HL-60 (cell line): ENCODE results near the gene FSTL4.

Source experiments
- DNase-seq, 2 experiments: peaks; one replicate each; pipeline ENCODE4 v3.0.0-alpha.2; 2010 to 2020; ENCODE audit warnings: low read depth in 1 of 2, low spot score in 1 of 2
- H3K27ac ChIP-seq: fragments of 250-450 bp; sonication (Bioruptor Pico); replicated peaks from 2 replicates; pipeline ENCODE4 v1.5.1; 2020; ENCODE audit warnings: mild to moderate bottlenecking, moderate library complexity
- H3K27me3 ChIP-seq: fragments of 250-450 bp; sonication (Bioruptor Pico); 2 replicates; pipeline ENCODE4 v1.5.1; 2021; ENCODE audit warnings: mild to moderate bottlenecking, moderate library complexity; ENCODE audit not compliant: insufficient read depth, poor library complexity, severe bottlenecking
- H3K4me3 ChIP-seq: replicated peaks from 2 replicates; pipeline ENCODE4 v1.5.1; 2011; ENCODE audit warnings: mild to moderate bottlenecking, control low read depth, low read length; ENCODE audit not compliant: insufficient read depth
- CTCF ChIP-seq: IDR thresholded peaks from one replicate; pipeline ENCODE4 v1.5.1; 2011; ENCODE audit warnings: low read length, control low read depth, inconsistent platforms; ENCODE audit not compliant: insufficient read depth
- GABPA ChIP-seq: IDR thresholded peaks from 2 replicates; pipeline ENCODE4 v1.6.1; 2012; ENCODE audit warnings: low read depth
- POLR2AphosphoS5 ChIP-seq: IDR thresholded peaks from 2 replicates; pipeline ENCODE4 v1.6.1; 2012; ENCODE audit warnings: low read depth
- REST ChIP-seq: IDR thresholded peaks from 2 replicates; pipeline ENCODE4 v1.6.1; 2012; ENCODE audit warnings: low read depth; ENCODE audit not compliant: insufficient replicate concordance
- SPI1 ChIP-seq: IDR thresholded peaks from 2 replicates; pipeline ENCODE4 v1.6.1; 2012; ENCODE audit warnings: low read depth, mild to moderate bottlenecking, borderline replicate concordance

FSTL4 gene

GRCh38 chr5:133227082-133227481 lies 385.3 kb downstream of the FSTL4 start:
- H3K27me3 ChIP-seq = no peaks in the 10 kb centered on the region
- H3K4me3 ChIP-seq = no peak overlapping the region
- no peak for DNase-seq
- no peak overlapping the region for H3K27ac ChIP-seq
- no peak for TF ChIP-seq SPI1
- TF ChIP-seq REST = no peak
- no peak for TF ChIP-seq GABPA
- TF ChIP-seq POLR2AphosphoS5 = no peak
- no peak for TF ChIP-seq CTCF

DNA sequence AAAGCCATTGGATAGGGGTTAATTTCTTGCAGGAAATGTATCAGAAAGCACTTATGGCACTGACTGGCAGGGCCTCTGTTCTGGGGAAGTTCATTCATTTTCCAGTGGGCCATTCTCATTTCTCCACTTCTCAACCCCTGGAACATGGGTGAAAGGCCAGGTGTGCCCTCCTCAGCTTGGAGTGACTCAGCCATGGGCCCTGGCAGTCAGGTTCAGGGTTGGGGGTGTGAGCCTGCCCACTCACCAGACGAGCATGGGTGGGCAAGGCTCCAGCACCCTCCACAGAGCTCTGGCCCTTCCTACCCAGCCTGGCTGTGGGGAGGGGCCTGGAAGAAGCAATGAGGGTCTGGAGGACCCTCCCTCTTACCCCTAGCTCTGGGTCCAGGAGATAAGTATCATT lies 386.2 kb downstream of the FSTL4 start:
- DNase-seq = no peak
- H3K27ac ChIP-seq = no peak overlapping the region
- TF ChIP-seq POLR2AphosphoS5 (no peak), REST (no peak), SPI1 (no peak), CTCF (no peak), GABPA (no peak)
- no peaks in the 10 kb centered on the region for H3K27me3 ChIP-seq
- H3K4me3 ChIP-seq = no peak overlapping the region

- TF ChIP-seq POLR2AphosphoS5 = no peak
- no peak for TF ChIP-seq GABPA
- TF ChIP-seq CTCF = no peak
- no peak for TF ChIP-seq SPI1
- no peak for TF ChIP-seq REST
- no peak overlapping the region for H3K4me3 ChIP-seq
Observed at GRCh38 chr5:133225671-133226152, 386.6 kb downstream of the FSTL4 start.

More at GRCh38 chr5:133225671-133226152, 386.6 kb downstream of the FSTL4 start:
- Histone ChIP-seq H3K27me3 (no peaks in the 10 kb centered on the region), H3K27ac (no peak overlapping the region)
- no peak for DNase-seq
